HG02852 (cell line): ENCODE measurements around the gene ARRB1.
A peak's percentile ranks its signal among the peaks of the same experiment; 100 is the strongest.

Source experiments
- ATAC-seq: cut with Tn5 transposase; IDR thresholded peaks from one replicate; pipeline ENCODE4 v1.9.1; 2021; ENCODE audit warnings: mild to moderate bottlenecking, moderate library complexity; ENCODE audit not compliant: unreplicated experiment

ARRB1 gene

GRCh38 chr11:75262961-75263852, 88.3 kb downstream of the ARRB1 start:
- ATAC-seq = no peak

DNA sequence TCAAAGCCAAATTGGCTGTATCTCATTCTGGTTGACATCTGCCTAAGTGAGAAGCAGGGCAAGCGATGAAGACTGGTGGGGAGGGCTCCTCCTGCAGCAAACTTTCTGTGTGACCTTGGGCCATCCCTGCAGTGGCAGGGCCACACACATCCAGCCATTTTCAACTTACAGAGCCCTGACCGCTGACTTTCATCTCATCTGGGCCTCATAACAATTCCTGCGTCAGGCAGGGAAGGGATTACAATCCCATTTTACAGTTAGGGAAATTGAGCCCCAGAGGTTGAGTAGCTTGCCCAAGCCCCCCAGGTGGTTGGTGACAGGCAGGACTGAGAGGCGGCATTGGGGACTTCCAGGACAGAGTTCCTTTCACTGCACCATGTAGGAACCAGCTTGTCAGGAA, 89.0 kb downstream of the ARRB1 start:
- no peak for ATAC-seq

DNA sequence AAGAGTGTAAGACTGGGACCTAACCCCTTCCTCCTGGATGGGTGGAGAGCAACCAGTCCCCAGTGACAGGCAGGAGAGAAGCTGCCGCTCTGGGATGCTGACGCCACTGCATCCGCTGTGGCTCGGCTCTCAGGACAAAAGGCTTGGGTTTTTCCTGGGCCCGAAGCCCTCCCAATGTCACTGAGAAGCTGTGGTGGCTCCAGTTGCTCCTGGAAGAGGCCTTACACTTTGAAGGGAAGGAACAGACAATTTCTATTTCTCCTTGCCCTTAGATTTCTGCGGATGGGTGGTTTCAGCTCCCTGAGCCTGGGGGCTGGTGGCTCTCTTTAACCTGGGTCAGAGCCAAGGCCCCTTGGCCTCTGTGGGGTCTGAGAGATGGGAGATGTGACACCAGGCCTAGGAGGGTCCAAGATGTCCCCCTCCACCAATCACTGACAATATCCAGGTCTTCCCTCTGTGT, 89.5 kb downstream of the ARRB1 start:
- no peak for ATAC-seq

DNA sequence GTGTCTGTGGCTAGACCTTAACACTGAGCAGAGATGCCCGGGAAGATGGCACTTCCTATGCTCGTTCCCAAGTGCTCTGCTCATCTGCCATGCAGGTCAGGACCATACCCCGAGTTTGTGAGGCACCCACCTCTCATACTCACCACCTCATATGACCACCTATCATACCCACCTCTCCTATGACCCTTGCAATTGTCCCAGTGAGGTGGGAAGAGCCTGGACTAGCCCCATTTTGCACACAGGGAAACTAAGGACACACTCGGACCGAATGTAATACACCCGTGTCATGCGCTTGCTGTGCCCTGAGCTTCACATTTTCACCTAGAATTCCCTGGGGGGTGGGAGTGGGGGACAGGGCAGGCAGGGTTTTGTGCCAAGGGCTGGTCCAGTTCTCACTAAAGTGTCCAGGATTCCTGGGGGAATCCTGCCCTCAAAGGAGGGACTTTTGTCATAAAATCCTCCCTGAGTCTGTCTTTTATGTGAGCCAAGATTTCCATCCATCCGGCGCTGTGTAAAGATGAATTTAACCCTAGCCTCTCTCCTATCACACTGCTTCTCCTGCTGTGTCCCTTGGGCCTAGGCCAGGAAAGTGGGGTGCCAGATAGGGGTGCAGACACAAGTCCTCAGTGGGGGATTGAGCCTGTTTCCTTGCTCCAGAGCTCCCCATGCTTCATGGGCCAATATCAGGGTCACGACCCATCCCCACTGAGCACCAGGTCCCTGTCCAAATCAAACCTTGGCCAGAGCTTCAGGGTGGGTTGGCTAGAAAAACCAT, 90.9 kb downstream of the ARRB1 start:
- no peak for ATAC-seq

GRCh38 chr11:75254326-75254725, 97.1 kb downstream of the ARRB1 start:
- ATAC-seq = no peak

- ATAC-seq = no peak
Observed at GRCh38 chr11:75249704-75250103, 101.8 kb downstream of the ARRB1 start.

DNA sequence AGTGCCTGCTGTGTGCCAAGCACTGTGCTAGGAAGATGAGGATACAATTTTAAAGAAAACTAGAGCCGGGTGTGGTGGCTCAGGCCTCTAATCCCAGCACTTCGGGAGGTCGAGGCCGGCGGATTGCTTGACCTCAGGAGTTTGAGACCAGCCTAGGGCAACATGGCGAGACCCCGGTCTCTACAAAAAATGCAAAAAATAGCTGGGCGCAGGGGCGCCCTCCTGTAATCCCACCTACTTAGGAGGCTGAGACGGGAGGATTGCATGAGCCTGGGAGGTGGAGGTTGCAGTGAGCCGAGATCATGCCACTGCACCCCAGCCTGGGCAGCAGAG, 102.6 kb downstream of the ARRB1 start:
- no peak for ATAC-seq

DNA sequence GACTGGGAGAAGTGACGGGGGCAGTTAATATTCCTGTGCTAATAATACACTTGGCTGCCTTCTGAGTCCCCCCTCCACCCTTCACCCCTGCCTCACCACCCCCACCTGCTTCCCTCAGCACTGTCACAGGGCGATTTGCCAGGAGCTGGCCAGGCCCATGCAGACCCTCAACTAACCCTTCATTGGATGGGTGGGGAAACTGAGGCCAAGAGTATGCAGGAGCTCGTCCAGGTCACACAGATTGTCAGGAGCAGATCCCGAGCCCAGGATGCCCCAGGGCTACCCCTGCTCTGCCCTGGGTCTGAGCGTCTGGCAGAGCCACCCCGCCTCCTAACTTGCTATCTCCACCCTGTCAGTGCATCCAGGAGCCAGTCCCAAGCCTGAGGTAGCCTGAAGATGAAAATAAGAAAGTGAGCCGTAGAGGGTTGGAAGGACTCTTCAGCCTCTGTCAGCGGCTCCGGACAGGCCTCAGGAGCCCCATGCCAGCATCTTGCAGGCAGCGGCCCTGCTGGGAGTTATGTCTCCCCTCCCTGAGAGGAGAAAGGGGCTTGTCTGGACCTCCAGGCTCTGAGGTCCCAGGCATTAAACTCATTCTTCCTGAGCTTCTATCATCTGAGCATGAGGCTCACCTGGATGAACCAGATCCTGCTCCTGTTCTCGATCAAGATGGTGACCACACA, 104.7 kb downstream of the ARRB1 start:
- ATAC-seq = no peak

- no peak for ATAC-seq
Observed at GRCh38 chr11:75246006-75246670, 105.3 kb downstream of the ARRB1 start.

- no peak for ATAC-seq
Observed at GRCh38 chr11:75245356-75246005, 106.0 kb downstream of the ARRB1 start.

DNA sequence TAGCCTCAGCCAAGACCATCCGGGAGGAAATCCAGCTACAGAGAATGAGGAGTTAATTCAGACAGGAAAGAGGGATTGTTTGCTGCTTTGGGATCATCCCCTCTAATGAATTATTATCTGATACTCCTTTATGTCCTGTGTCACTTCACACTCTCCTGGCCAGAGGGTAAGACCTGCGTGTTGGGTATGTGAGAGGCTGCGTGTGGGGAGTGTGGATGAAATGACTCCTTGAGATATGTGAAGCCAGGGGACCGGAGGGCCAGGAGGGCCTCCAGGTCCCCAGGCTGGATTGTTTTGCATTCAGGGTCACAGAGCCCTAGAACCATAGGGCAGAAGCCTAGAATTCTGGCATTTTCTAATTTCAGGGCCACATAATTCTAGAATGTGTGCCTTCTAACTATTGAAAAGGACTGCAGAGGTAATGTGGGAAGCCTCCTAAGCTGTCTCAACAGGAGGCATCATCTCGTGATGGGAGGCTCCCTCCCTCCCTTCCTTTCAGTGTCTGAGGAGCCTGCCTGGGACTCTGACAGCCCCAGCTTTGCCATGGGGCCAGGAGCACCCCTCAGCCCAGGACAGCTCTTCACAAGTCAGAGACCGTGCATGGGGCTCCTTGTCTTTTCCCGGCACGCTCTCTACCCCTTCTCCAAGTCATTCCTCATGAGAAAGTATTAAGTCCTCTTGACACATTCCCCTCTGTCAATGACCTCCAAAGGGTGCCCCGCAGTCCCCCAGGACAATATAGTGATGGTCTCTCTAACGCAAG, 107.2 kb downstream of the ARRB1 start:
- ATAC-seq = no peak

DNA sequence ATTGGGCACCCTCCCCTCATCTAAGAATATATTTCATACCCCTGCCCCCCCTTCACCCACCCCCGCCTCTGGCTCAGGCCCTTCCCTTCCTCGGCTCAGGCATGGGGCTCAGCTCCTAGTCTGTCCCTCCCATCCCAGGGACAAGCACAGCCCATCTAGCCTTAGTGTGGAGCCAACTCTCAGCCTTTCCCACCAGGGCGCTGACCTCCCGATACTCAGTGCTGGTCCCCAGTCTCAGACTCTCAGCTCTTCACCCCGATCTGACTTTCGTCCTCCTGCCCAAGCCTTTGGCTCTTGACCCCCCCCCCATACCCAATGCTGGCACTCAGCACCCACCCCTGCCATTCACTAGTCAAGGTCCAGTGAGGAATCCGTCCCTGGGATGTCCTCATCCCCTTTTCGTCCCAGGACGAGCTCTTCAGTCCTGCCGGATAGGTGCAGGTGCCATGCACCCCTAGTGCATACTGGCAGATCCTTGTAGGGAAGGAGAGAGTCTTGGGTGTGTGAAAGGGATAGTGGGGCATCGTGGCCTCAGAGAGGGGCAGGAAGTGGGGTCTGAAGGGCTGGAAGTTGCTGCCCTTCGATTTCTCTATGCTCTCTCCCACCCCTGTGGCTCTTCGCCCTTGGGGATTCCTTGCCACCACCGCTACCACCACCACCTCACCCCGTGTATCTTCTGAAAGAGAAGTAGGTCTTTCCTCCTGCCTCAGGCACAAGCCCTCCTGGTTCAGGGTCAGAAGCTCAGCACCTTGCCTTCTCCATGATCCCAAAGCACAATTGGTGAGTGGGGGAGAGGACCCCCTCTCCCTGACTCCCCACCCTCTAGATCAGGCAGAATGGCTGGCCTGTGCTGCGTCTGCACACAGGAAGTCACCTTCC, 108.5 kb downstream of the ARRB1 start:
- no peak for ATAC-seq

- peak; percentile 27 for ATAC-seq
Observed at GRCh38 chr11:75241906-75242644, 109.4 kb downstream of the ARRB1 start.

GRCh38 chr11:75241036-75241905, 110.2 kb downstream of the ARRB1 start:
- peak; percentile 86 for ATAC-seq

DNA sequence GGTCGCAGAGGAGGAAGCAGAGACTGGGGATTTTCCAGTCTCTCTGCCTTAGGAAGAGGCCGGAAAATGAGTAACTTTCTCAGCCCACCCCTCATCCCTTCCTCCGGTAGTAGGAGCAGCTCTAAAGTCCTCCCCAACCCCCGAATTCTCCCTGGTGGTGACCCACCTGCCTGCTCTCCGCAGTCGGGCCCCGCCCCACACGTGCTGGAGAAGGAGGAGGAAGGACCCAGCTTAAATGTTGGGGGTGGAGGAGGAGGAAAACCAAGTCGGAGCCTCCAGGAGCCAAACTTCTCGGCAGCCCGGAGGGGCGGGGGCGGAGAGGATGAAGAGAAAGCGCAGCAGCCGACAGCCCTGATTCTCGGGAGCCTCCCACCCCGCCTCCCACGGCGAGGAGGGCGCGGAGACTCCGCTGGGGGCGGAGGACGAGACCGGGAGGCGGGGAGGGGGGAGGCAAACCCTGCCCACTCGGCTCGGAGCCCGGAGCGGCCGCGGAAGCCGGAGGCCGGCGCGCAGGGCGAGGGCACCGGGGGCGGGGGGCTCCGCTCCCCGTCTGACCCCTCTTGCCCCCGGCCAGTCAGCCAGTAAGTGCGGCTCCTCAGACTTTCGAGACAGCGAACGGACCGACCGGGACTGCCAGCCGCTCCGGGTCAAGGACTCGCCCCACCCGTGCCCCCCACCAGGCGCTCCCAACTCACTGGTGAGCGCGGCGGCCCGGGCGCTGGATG, 111.0 kb downstream of the ARRB1 start, which contains the start of gene TPBGL:
Gene TPBGL (plus strand): TSS at position 464 of the 725 bp plus-strand sequence. CDS start 276 bp downstream, outside the sequence.
- ATAC-seq = no peak

DNA sequence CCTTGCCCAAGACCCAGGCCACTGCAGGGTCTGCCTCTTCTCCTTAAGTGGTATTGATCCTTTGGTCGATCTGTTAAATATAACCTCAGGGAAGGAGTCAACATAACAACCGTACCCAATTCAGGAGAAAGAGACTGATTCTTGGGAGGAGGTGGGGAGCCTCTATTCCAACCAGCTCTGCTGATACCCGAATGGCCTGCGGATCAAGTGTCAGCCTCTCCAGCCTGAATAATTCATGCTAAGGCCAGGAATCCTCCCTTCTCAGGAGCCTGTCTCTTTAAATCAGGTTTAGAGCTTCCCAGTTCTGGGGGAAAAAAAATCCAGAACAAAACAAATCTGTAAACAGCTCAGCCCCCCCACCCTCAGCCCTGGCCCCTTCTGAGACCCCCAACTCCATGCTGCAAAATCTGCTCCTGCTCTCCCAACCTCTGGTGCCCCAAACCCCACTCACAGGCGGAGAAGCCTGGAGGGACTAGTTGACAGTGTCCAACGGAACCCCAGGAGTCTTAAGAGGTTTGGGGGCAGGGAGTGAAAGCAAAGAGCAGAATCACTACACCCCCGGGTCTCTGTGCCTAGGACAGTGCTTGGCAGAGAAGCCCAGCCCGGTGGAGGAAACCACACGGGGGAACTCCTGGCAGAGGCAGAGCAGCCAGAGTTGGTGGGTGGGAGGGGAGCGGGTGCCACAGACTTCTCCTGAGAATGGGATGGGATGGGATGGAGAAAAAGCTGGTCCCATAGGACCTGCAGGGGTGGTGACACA, 111.8 kb downstream of the ARRB1 start:
- ATAC-seq = no peak
